Testis (tissue), 2 donors: ENCODE data around the gene TRIM29.

Source experiments
- CTCF ChIP-seq, 3 experiments: fragments of 450-650 bp in 2 of 3; fragments of 200-600 bp in 1 of 3; sonication (generic) in 1 of 3; IDR thresholded peaks; one replicate each; pipeline ENCODE4 v1.5.1; 2016 to 2019; ENCODE audit warnings: antibody characterized with exemption in 3 of 3, mild to moderate bottlenecking in 2 of 3, moderate library complexity in 1 of 3
- POLR2A ChIP-seq: fragments of 450-650 bp; IDR thresholded peaks from one replicate; pipeline ENCODE4 v1.6.1; 2017; ENCODE audit warnings: antibody characterized with exemption, mild to moderate bottlenecking, moderate library complexity

- TF ChIP-seq CTCF (IDR thresholded peaks at IDR 0.05): no peak
- no peak for TF ChIP-seq POLR2A
Observed at GRCh38 chr11:120169981-120170698, 32.2 kb upstream of the TRIM29 start.
